K562 (cell line): ENCODE measurements around the gene IQCN. TPM values are rescaled to one million over a fixed set of nuclear protein-coding genes. Genes with fewer than 3 reads are reported as not detected.

Source experiments
- FOXK2 ChIP-seq, 2 experiments: fragments of 450-650 bp; IDR thresholded peaks in 1 of 2; conservative IDR thresholded peaks in 1 of 2; 2 replicates each; pipeline ENCODE4 v1.6.1; 2016; ENCODE audit warnings: low read depth in 2 of 2, mild to moderate bottlenecking in 1 of 2
- MEF2A ChIP-seq: IDR thresholded peaks from 2 replicates; pipeline ENCODE4 v1.6.1; 2011; ENCODE audit warnings: low read depth, mild to moderate bottlenecking, low read length, moderate library complexity; ENCODE audit not compliant: control insufficient read depth
- MGA ChIP-seq: fragments of 450-650 bp; IDR thresholded peaks from 2 replicates; pipeline ENCODE4 v1.6.1; 2016; ENCODE audit warnings: mild to moderate bottlenecking, moderate library complexity
- NR2F6 ChIP-seq: fragments of 450-650 bp; formaldehyde crosslinking; IDR thresholded peaks from 2 replicates; pipeline ENCODE4 v1.4.0; 2020; ENCODE audit warnings: mild to moderate bottlenecking
- RFX1 ChIP-seq: fragments of 450-650 bp; IDR thresholded peaks from 2 replicates; pipeline ENCODE4 v1.6.1; 2016; ENCODE audit warnings: mild to moderate bottlenecking, moderate library complexity
- SIRT6 ChIP-seq: IDR thresholded peaks from one replicate; pipeline ENCODE4 v1.6.1; 2012; ENCODE audit warnings: low read depth, mild to moderate bottlenecking, control low read depth, inconsistent platforms, low read length, moderate library complexity
- SMAD3 ChIP-seq: fragments of 450-650 bp; formaldehyde crosslinking; conservative IDR thresholded peaks from 2 replicates; pipeline ENCODE4 v1.4.0; 2020; ENCODE audit warnings: mild to moderate bottlenecking
- SMARCB1 ChIP-seq: IDR thresholded peaks from 2 replicates; pipeline ENCODE4 v1.6.1; 2011; ENCODE audit warnings: improper control_type of control experiment, low read depth; ENCODE audit not compliant: insufficient read length
- ZBTB7A ChIP-seq: IDR thresholded peaks from 2 replicates; pipeline ENCODE4 v1.6.1; 2011; ENCODE audit warnings: low read depth, mild to moderate bottlenecking, low read length, moderate library complexity, borderline replicate concordance; ENCODE audit not compliant: control insufficient read depth
- ZNF3 ChIP-seq: fragments of 250-450 bp; sonication (Bioruptor Pico); IDR thresholded peaks from 2 replicates; pipeline ENCODE4 v1.5.0; 2021; ENCODE audit warnings: mild to moderate bottlenecking, moderate library complexity
- ZNF347 ChIP-seq: fragments of 450-650 bp; formaldehyde crosslinking; IDR thresholded peaks from 2 replicates; pipeline ENCODE4 v1.4.0; 2020; ENCODE audit warnings: low read depth, mild to moderate bottlenecking, moderate library complexity
- ZNF384 ChIP-seq: IDR thresholded peaks from 2 replicates; pipeline ENCODE4 v1.6.1; 2012; ENCODE audit warnings: low read depth, low read length, improper control_type of control experiment
- ZNF445 ChIP-seq: fragments of 250-450 bp; sonication (Bioruptor Pico); IDR thresholded peaks from 2 replicates; pipeline ENCODE4 v1.4.0; 2020; ENCODE audit warnings: low read depth, mild to moderate bottlenecking, moderate library complexity
- polyA plus RNA-seq, 8 experiments: library from polyadenylated mRNA; depleted of rRNA in 4 of 8; stranded (reverse) in 5 of 8; unstranded in 3 of 8; fragments of >200 nt; fragmentation: Nextera tagmentation in 2 of 8; fragmentation: Illumina TruSeq in 1 of 8; extraction: Ambion mirVana in 2 of 8; extraction: Trizol in 1 of 8; gene quantifications; 2 replicates each; pipeline versions ENCODE4 v1.2.1 to v1.2.3, GENCODE V29; 2011 to 2014; ENCODE audit warnings: inconsistent platforms in 1 of 8, missing spikeins in 1 of 8
- total RNA-seq, 7 experiments: library from RNA; depleted of rRNA in 6 of 7; stranded (reverse); fragments of >200 nt in 6 of 7; fragmentation: Illumina TruSeq in 2 of 7; extraction: Trizol in 2 of 7; gene quantifications; 2 replicates each; pipeline versions ENCODE4 v1.2.1 to v1.2.3, GENCODE V29; 2011 to 2021; ENCODE audit warnings: low replicate concordance in 1 of 7

IQCN gene
- total and polyA plus RNA-seq, 9 of the 15 experiments (the other 6 are each of a cell fraction or from before 2014, with no cell fraction given): 0.01 to 0.07 (median 0.04) TPM; not detected in 3

- TF ChIP-seq MGA (no peak), SMARCB1 (no peak), SMAD3 (CRISPR knock-in tag) (no peak), ZNF347 (no peak), ZNF384 (no peak), ZBTB7A (peak; percentile 94), ZNF3 (CRISPR knock-in tag) (no peak), SIRT6 (no peak), FOXK2 (conservative IDR thresholded peaks at IDR 0.05 in 1 of 2, IDR thresholded peaks at IDR 0.05 in 1 of 2; ENCODE audit: low read depth in 2 of 2) (no peak), ZNF445 (CRISPR knock-in tag) (no peak), NR2F6 (CRISPR knock-in tag) (peak; percentile 56; the same call in 1 of the 2 replicates), MEF2A (0 out of 2 replicates have a peak, but pooled peaks have one; percentile 7), RFX1 (peak; percentile 91)
Measured at GRCh38 chr19:18281082-18282020, 7.1 kb upstream of the IQCN start, which contains the start of gene JUND (continued).
